A673 (cell line): Measurements from ENCODE around the gene CDKN2B. TPM values are rescaled to one million over a fixed set of nuclear protein-coding genes. Genes with fewer than 3 reads are reported as not detected.

ENCODE experiments used
- BruUV-seq: library from RNA; stranded (reverse); fragments of 400-500 nt; replicated peaks from 2 replicates; lab custom pipeline; 2021; lab: Mats Ljungman, UMichigan
- CTCF ChIA-PET: fragments of 300-600 bp; sonication (Branson Sonifier 250); formaldehyde crosslinking; loops from one replicate; lab custom pipeline; 2022; ENCODE audit warnings: antibody characterized with exemption; lab: Charles Lee
- POLR2A ChIA-PET: fragments of 300-600 bp; sonication (Branson Sonifier 250); formaldehyde crosslinking; loops from one replicate; lab custom pipeline; 2022; ENCODE audit warnings: antibody characterized with exemption; ENCODE audit not compliant: low non-redundant PET; lab: Charles Lee
- DNase-seq: peaks from one replicate; pipeline ENCODE4 v3.0.0-alpha.2; 2015; ENCODE audit warnings: low spot score
- H3K27ac ChIP-seq: fragments of 200-600 bp; sonication (generic); 2 replicates; pipeline ENCODE4 v1.5.1; 2016; ENCODE audit warnings: mixed run types, low read depth, mild to moderate bottlenecking, mixed read lengths, antibody characterized with exemption, low read length; ENCODE audit not compliant: poor library complexity, severe bottlenecking
- H3K27me3 ChIP-seq: fragments of 200-600 bp; sonication (generic); replicated peaks from 2 replicates; pipeline ENCODE4 v1.6.1; 2017; ENCODE audit warnings: mixed run types, low read depth, mild to moderate bottlenecking, mixed read lengths, antibody characterized with exemption, low read length; ENCODE audit not compliant: insufficient read depth, poor library complexity
- H3K36me3 ChIP-seq: fragments of 200-600 bp; sonication (generic); 2 replicates; pipeline ENCODE4 v1.6.1; 2016; ENCODE audit warnings: mixed run types, mild to moderate bottlenecking, mixed read lengths, antibody characterized with exemption, low read length; ENCODE audit not compliant: insufficient read depth, poor library complexity, severe bottlenecking
- H3K4me1 ChIP-seq: fragments of 200-600 bp; sonication (generic); 2 replicates; pipeline ENCODE4 v1.6.1; 2017; ENCODE audit warnings: mixed run types, mild to moderate bottlenecking, mixed read lengths, antibody characterized with exemption, low read length; ENCODE audit not compliant: insufficient read depth, poor library complexity, severe bottlenecking
- H3K4me3 ChIP-seq: fragments of 200-600 bp; sonication (generic); 2 replicates; pipeline ENCODE4 v1.5.1; 2016; ENCODE audit warnings: low read depth, mixed run types, mild to moderate bottlenecking, mixed read lengths, low read length; ENCODE audit not compliant: poor library complexity, severe bottlenecking
- H3K9me3 ChIP-seq: fragments of 200-600 bp; sonication (generic); 2 replicates; pipeline ENCODE4 v1.6.1; 2016; ENCODE audit warnings: mixed run types, low read depth, mild to moderate bottlenecking, mixed read lengths, antibody characterized with exemption, low read length; ENCODE audit not compliant: poor library complexity, severe bottlenecking
- EZH2 ChIP-seq: fragments of 200-600 bp; sonication (generic); IDR thresholded peaks from 2 replicates; pipeline ENCODE4 v1.6.1; 2017; ENCODE audit warnings: borderline replicate concordance, low read depth, mild to moderate bottlenecking, mixed read lengths, antibody characterized with exemption, low read length; ENCODE audit not compliant: poor library complexity, severe bottlenecking
- intact Hi-C: fragments of 100-400 bp; cut with micrococcal nuclease; formaldehyde crosslinking; loops from one replicate; pipeline ENCODE4 v1.10.0; 2022; ENCODE audit not compliant: unreplicated experiment
- total RNA-seq: library from RNA; stranded (reverse); gene quantifications from 2 replicates; pipeline ENCODE4 v1.2.3, GENCODE V29; 2021
- TF ChIP-seq, protein P1 (sequence below): fragments of 300-800, 200-600 bp; sonication (generic); conservative IDR thresholded peaks from 2 replicates; pipeline ENCODE4 v1.5.1; 2017; ENCODE audit warnings: low read depth, mild to moderate bottlenecking, antibody characterized with exemption, low read length, moderate library complexity, mixed read lengths

CDKN2B gene
- total RNA-seq, 1 experiment from 2014 or later, result not detected

DNA sequence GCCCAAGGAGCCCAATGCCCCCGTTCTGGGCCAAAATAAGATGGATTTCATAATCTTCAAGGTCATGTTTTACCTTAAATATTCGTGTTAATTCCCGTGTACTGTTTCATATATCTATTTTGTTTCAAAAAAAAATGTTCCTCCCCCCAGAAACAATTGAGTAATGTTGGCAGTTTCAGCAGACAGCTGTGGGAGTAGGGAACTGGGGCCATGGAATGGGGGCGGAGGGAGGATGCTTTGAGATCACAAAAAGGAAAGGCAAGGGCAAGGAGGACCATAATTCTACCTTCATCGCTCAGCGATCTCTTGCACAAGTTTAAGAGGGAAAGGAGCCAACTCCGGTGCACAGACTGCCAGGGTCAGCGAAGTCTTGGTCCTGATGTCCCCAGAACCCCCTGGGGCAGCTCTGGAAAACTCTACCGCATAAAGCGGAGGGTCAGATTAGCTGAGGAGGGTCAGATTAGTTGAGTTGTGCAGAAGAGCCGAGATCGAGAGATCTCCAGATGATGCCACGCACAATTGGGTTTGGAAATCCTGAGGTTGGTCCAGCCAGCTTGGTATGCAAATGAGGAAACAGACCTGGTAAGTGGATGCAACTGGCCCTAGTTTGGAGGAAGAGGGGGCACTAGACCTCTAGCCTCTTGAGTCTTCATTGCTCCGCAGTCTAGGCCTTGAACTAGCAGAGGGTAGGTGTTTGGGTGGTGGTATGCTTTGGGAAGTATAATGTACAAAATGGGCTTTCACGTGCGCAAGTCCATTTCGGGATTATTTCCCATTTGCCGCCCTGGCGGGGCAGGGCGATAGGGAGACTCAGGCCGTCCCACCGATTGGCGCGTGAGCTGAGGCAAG is 38.9 kb downstream of the CDKN2B start:
- no peaks in the 10 kb centered on the region for H3K27me3 ChIP-seq
- intact Hi-C loops, result no loop called here
- no peak for DNase-seq
- H3K27ac ChIP-seq, result no peak overlapping the region
- H3K4me1 ChIP-seq, result no peaks in the 10 kb centered on the region
- POLR2A ChIA-PET, result no interaction called here
- TF ChIP-seq EZH2, result no peak
- TF ChIP-seq, protein P1, sequence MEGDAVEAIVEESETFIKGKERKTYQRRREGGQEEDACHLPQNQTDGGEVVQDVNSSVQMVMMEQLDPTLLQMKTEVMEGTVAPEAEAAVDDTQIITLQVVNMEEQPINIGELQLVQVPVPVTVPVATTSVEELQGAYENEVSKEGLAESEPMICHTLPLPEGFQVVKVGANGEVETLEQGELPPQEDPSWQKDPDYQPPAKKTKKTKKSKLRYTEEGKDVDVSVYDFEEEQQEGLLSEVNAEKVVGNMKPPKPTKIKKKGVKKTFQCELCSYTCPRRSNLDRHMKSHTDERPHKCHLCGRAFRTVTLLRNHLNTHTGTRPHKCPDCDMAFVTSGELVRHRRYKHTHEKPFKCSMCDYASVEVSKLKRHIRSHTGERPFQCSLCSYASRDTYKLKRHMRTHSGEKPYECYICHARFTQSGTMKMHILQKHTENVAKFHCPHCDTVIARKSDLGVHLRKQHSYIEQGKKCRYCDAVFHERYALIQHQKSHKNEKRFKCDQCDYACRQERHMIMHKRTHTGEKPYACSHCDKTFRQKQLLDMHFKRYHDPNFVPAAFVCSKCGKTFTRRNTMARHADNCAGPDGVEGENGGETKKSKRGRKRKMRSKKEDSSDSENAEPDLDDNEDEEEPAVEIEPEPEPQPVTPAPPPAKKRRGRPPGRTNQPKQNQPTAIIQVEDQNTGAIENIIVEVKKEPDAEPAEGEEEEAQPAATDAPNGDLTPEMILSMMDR, result no peak
- no peak overlapping the region for H3K4me3 ChIP-seq
- CTCF ChIA-PET, result no interaction called here
- no peaks in the 10 kb centered on the region for H3K9me3 ChIP-seq
- no TSS peak for BruUV-seq
- H3K36me3 ChIP-seq, result no peaks in the 10 kb centered on the region

DNA sequence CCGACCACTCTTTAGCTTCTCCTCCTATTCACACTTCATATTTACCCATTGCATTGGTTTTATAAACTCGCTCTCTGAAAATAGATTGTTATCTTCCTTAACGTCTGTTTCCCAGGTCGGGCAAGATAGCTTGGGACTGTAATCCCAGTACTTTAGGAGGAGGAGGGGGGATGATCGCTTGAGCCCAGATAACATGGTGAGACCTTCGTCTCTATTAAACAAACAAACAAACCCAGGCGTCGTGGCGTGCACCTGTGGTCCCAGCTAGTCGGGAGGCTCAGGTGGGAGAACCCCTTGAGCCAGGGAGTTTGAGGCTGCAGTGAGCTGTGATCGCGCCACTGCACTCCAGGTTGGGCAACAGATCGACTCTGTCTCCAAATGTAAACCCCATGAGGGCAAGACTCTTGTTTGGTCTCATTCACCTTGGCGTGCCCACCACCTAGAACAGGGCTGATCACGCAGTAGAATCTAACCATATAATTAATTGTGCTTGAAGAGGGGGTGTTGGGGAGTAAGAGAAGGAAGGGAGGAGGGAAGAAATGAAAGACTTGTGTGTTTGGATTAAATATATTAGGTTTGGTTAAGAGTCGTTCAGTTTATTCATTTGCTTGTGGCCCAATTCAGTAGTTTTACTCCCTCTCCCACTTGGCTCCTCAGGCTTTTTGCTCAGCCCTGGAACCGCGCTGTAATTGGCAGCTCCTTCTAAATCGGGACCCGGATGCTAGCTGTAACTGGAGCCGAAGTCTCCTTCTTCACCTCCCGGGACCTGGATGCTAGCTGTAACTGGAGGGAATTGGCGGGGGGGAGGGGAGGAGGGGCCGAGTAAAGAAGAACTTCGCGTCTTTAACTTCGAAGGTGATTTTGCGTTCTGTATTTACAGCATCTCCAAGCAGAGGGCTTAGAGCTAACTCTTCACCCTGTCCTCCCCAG is 39.8 kb downstream of the CDKN2B start:
- Histone ChIP-seq H3K9me3 (no peaks in the 10 kb centered on the region), H3K4me3 (no peak overlapping the region), H3K27ac (no peak overlapping the region), H3K4me1 (no peaks in the 10 kb centered on the region), H3K36me3 (no peaks in the 10 kb centered on the region), H3K27me3 (no peaks in the 10 kb centered on the region)
- BruUV-seq, result no TSS peak
- DNase-seq, result no peak
- ChIA-PET POLR2A (no interaction called here), CTCF (no interaction called here)
- no peak for TF ChIP-seq EZH2
- TF ChIP-seq, protein P1, result no peak
- intact Hi-C loops, result no loop called here

DNA sequence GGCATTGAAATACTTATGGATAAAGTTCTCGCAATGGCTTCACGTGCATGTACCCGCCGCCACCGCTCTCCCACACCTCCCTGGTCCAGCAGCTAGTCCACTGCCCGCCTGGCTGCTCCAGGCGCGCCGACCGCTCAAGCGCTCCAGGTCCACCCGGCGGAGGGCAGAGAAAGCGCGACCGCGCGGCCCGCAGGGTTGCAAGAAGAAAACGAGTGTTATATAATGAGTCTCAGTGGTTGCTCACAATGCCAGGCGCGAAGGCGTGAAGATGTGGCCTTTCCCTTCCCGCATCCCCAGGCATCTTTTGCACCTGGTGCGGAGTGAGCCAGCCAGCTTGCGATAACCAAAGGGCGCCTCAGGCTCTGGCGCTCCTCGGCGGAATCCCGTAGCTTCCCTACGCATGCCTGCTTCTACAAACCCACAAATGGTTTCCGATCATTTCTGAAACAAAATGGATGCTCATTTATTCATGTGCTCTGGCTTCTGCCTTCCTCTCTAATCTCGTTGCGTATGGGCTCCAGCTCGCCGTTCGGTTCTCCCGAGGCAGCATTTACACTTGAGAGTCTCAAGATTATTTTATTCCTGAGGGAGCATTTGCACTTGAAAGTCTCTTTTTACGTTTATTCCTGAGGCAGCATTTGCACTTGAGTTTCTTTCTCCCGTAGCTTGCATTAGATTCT is 40.6 kb downstream of the CDKN2B start:
- Histone ChIP-seq H3K27me3 (no peaks in the 10 kb centered on the region), H3K36me3 (no peaks in the 10 kb centered on the region), H3K9me3 (no peaks in the 10 kb centered on the region), H3K27ac (no peak overlapping the region), H3K4me1 (no peaks in the 10 kb centered on the region), H3K4me3 (no peak overlapping the region)
- DNase-seq, result no peak
- TF ChIP-seq EZH2, result no peak
- TF ChIP-seq, protein P1, result no peak
- intact Hi-C loops, result no loop called here
- CTCF ChIA-PET, result no interaction called here
- POLR2A ChIA-PET, result no interaction called here
- no TSS peak for BruUV-seq
